HepG2 (cell line): Measurements from ENCODE around the gene LOXL3. TPM values are rescaled to one million over a fixed set of nuclear protein-coding genes. Genes with fewer than 3 reads are reported as not detected.
A peak's percentile ranks its signal among the peaks of the same experiment; 100 is the strongest.

Experiments used
- ATF2 ChIP-seq: sonication (generic); formaldehyde crosslinking; IDR thresholded peaks from 2 replicates; pipeline ENCODE4 v1.4.0; 2020; ENCODE audit warnings: missing genetic modification reagents
- GTF2F1 ChIP-seq: fragments of 150-350 bp; IDR thresholded peaks from 2 replicates; pipeline ENCODE4 v1.6.1; 2014; ENCODE audit warnings: low read length
- KDM6A ChIP-seq: IDR thresholded peaks from 2 replicates; pipeline ENCODE4 v1.6.1; 2016; ENCODE audit warnings: low read depth
- KMT2B ChIP-seq: IDR thresholded peaks from 2 replicates; pipeline ENCODE4 v1.6.1; 2016; ENCODE audit warnings: missing genetic modification reagents, missing compliant biosample characterization
- MTF2 ChIP-seq: sonication (generic); formaldehyde crosslinking; IDR thresholded peaks from 2 replicates; pipeline ENCODE4 v1.5.0; 2020; ENCODE audit warnings: missing genetic modification reagents, borderline replicate concordance
- NR2F2 ChIP-seq: IDR thresholded peaks from 2 replicates; pipeline ENCODE4 v1.6.1; 2012; ENCODE audit warnings: low read depth, inconsistent platforms, borderline replicate concordance
- PHF5A ChIP-seq: IDR thresholded peaks from one replicate; pipeline ENCODE4 v1.6.1; 2018; ENCODE audit warnings: low read depth, missing genetic modification reagents; ENCODE audit not compliant: unreplicated experiment
- PPARG ChIP-seq: conservative IDR thresholded peaks from 2 replicates; pipeline ENCODE4 v1.6.1; 2016; ENCODE audit warnings: missing biosample characterization, missing genetic modification reagents
- SOX5 ChIP-seq: IDR thresholded peaks from 2 replicates; pipeline ENCODE4 v1.6.1; 2016; ENCODE audit warnings: borderline replicate concordance
- TOE1 ChIP-seq: sonication (generic); formaldehyde crosslinking; IDR thresholded peaks from 2 replicates; pipeline ENCODE4 v1.4.0; 2020; ENCODE audit warnings: mild to moderate bottlenecking, missing genetic modification reagents
- ZFP41 ChIP-seq: sonication (generic); formaldehyde crosslinking; IDR thresholded peaks from 2 replicates; pipeline ENCODE4 v1.4.0; 2020; ENCODE audit warnings: mild to moderate bottlenecking, missing genetic modification reagents, borderline replicate concordance
- ZFY ChIP-seq: sonication (generic); formaldehyde crosslinking; IDR thresholded peaks from 2 replicates; pipeline ENCODE4 v1.4.0; 2020; ENCODE audit warnings: missing genetic modification reagents
- ZKSCAN1 ChIP-seq: fragments of 150-350 bp; IDR thresholded peaks from 2 replicates; pipeline ENCODE4 v1.6.1; 2014; ENCODE audit warnings: low read length
- ZNF121 ChIP-seq: sonication (generic); formaldehyde crosslinking; IDR thresholded peaks from 2 replicates; pipeline ENCODE4 v1.5.0; 2020; ENCODE audit warnings: mild to moderate bottlenecking, missing genetic modification reagents
- ZNF143 ChIP-seq: sonication (generic); formaldehyde crosslinking; IDR thresholded peaks from 2 replicates; pipeline ENCODE4 v1.4.0; 2020; ENCODE audit warnings: missing genetic modification reagents
- ZNF30 ChIP-seq: sonication (generic); formaldehyde crosslinking; IDR thresholded peaks from 2 replicates; pipeline ENCODE4 v1.5.0; 2020; ENCODE audit warnings: mild to moderate bottlenecking, missing genetic modification reagents
- ZNF589 ChIP-seq: sonication (generic); formaldehyde crosslinking; conservative IDR thresholded peaks from 2 replicates; pipeline ENCODE4 v1.8.0; 2022; ENCODE audit warnings: mild to moderate bottlenecking, moderate library complexity, missing genetic modification reagents
- ZNF891 ChIP-seq: sonication (generic); formaldehyde crosslinking; IDR thresholded peaks from 2 replicates; pipeline ENCODE4 v1.5.0; 2020; ENCODE audit warnings: mild to moderate bottlenecking, missing genetic modification reagents
- ZZZ3 ChIP-seq: sonication (generic); formaldehyde crosslinking; IDR thresholded peaks from 2 replicates; pipeline ENCODE4 v1.4.0; 2020; ENCODE audit warnings: missing genetic modification reagents, mild to moderate bottlenecking, borderline replicate concordance
- polyA plus RNA-seq, 8 experiments: library from polyadenylated mRNA; depleted of rRNA in 3 of 8; stranded (reverse) in 7 of 8; unstranded in 1 of 8; fragments of >200 nt; fragmentation: Illumina TruSeq in 4 of 8; extraction: Trizol in 4 of 8; gene quantifications; 2 replicates each; pipeline versions ENCODE4 v1.2.1 to v1.2.3, GENCODE V29; 2011 to 2016; ENCODE audit warnings: low read depth in 4 of 8, missing spikeins in 1 of 8, mixed read lengths in 1 of 8; ENCODE audit not compliant: insufficient read depth in 1 of 8
- total RNA-seq, 5 experiments: library from RNA; depleted of rRNA; stranded (reverse); fragments of >200 nt; fragmentation: Illumina TruSeq; extraction: Trizol; gene quantifications; 2 replicates each; pipeline ENCODE4 v1.2.3, GENCODE V29; 2016; ENCODE audit warnings: low read depth in 1 of 5
- TF ChIP-seq, protein P1 (sequence below): sonication (generic); formaldehyde crosslinking; IDR thresholded peaks from 2 replicates; pipeline ENCODE4 v1.4.0; 2020; ENCODE audit warnings: low read depth, missing genetic modification reagents
- TF ChIP-seq, protein P2 (sequence below): sonication (generic); formaldehyde crosslinking; IDR thresholded peaks from 2 replicates; pipeline ENCODE4 v1.4.0; 2020; ENCODE audit warnings: mild to moderate bottlenecking, missing genetic modification reagents
- TF ChIP-seq, protein P3 (sequence below): sonication (generic); formaldehyde crosslinking; IDR thresholded peaks from 2 replicates; pipeline ENCODE4 v1.4.0; 2020; ENCODE audit warnings: missing genetic modification reagents
- TF ChIP-seq, protein P4 (sequence below): sonication (generic); formaldehyde crosslinking; IDR thresholded peaks from 2 replicates; pipeline ENCODE4 v1.5.1; 2020; ENCODE audit warnings: mild to moderate bottlenecking, missing genetic modification reagents, borderline replicate concordance

LOXL3 gene
- total and polyA plus RNA-seq, 2 of the 13 experiments (the other 11 are each of a cell fraction or from before 2014, with no cell fraction given) = 0.55 to 6.5 TPM

DNA sequence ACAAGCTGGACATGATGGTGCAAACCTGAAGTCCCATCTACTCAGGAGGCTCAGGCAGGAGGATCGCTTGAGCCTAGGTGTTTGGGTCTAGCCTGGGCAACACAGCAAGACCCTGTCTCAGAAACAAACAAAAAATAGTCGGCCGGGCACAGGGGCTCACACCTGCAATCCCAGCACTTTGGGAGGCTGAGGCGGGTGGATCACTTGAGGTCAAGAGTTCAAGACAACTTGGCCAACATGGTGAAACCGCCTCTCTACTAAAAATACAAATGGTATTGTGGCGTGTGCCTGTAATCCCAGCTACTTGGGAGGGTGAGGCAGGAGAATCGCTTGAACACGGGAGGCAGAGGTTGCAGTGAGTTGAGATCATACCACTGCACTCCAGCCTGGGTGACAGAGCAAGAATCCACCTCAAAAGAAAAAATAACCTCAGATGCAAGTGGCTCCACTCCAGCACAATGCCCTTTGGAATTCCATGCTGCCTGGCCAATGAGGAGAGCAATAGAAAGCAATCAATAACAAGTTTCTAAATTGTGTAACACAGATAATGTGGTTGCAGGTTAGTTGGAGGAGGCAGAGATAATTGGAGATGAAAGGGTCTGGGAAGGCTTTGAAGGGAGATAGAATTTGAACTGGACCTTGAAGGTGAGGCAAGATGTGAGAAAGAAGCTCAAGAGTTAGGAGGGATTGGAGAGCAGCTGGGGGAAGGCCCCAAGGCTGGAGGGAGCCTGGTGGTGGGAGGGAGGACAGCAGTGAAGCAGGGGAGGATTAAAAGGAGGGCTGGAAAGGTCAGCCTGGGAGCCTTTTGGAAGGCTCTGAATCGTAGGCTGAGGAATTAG lies 64.9 kb downstream of the LOXL3 start (continued):
- TF ChIP-seq, protein P1, sequence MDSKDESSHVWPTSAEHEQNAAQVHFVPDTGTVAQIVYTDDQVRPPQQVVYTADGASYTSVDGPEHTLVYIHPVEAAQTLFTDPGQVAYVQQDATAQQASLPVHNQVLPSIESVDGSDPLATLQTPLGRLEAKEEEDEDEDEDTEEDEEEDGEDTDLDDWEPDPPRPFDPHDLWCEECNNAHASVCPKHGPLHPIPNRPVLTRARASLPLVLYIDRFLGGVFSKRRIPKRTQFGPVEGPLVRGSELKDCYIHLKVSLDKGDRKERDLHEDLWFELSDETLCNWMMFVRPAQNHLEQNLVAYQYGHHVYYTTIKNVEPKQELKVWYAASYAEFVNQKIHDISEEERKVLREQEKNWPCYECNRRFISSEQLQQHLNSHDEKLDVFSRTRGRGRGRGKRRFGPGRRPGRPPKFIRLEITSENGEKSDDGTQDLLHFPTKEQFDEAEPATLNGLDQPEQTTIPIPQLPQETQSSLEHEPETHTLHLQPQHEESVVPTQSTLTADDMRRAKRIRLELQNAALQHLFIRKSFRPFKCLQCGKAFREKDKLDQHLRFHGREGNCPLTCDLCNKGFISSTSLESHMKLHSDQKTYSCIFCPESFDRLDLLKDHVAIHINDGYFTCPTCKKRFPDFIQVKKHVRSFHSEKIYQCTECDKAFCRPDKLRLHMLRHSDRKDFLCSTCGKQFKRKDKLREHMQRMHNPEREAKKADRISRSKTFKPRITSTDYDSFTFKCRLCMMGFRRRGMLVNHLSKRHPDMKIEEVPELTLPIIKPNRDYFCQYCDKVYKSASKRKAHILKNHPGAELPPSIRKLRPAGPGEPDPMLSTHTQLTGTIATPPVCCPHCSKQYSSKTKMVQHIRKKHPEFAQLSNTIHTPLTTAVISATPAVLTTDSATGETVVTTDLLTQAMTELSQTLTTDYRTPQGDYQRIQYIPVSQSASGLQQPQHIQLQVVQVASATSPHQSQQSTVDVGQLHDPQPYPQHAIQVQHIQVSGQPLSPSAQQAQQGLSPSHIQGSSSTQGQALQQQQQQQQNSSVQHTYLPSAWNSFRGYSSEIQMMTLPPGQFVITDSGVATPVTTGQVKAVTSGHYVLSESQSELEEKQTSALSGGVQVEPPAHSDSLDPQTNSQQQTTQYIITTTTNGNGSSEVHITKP (CRISPR knock-in tag) = peak; percentile 96
- TF ChIP-seq GTF2F1 = no peak
- no peak for TF ChIP-seq ZZZ3 (CRISPR knock-in tag)
- TF ChIP-seq ZFY = 0 out of 2 replicates have a peak, but pooled peaks have one; percentile 5
- peak; percentile 70; the same call in 1 of the 2 replicates for TF ChIP-seq PPARG (CRISPR knock-in tag)
- TF ChIP-seq TOE1 (CRISPR knock-in tag) = peak; percentile 36
- TF ChIP-seq, protein P2, sequence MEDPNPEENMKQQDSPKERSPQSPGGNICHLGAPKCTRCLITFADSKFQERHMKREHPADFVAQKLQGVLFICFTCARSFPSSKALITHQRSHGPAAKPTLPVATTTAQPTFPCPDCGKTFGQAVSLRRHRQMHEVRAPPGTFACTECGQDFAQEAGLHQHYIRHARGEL (CRISPR knock-in tag) = no peak
- no peak for TF ChIP-seq ZNF143 (CRISPR knock-in tag)
- TF ChIP-seq ZFP41 (CRISPR knock-in tag) = no peak
- 0 out of 2 replicates have a peak, but pooled peaks have one; percentile 10 for TF ChIP-seq ZKSCAN1
- TF ChIP-seq NR2F2 = peak; percentile 91
- TF ChIP-seq, protein P3, sequence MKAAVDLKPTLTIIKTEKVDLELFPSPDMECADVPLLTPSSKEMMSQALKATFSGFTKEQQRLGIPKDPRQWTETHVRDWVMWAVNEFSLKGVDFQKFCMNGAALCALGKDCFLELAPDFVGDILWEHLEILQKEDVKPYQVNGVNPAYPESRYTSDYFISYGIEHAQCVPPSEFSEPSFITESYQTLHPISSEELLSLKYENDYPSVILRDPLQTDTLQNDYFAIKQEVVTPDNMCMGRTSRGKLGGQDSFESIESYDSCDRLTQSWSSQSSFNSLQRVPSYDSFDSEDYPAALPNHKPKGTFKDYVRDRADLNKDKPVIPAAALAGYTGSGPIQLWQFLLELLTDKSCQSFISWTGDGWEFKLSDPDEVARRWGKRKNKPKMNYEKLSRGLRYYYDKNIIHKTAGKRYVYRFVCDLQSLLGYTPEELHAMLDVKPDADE (CRISPR knock-in tag) = no peak
- no peak for TF ChIP-seq ZNF30 (CRISPR knock-in tag)
- peak; percentile 95; the same call in 1 of the 2 replicates for TF ChIP-seq ZNF589 (CRISPR knock-in tag)
- peak; percentile 96 for TF ChIP-seq ZNF121 (CRISPR knock-in tag)
- TF ChIP-seq ATF2 (CRISPR knock-in tag) = 0 out of 2 replicates have a peak, but pooled peaks have one; percentile 78
- TF ChIP-seq PHF5A = peak; percentile 62
- no peak for TF ChIP-seq ZNF891
- peak; percentile 86 for TF ChIP-seq KDM6A
- TF ChIP-seq MTF2 (CRISPR knock-in tag) = no peak
- TF ChIP-seq, protein P4, sequence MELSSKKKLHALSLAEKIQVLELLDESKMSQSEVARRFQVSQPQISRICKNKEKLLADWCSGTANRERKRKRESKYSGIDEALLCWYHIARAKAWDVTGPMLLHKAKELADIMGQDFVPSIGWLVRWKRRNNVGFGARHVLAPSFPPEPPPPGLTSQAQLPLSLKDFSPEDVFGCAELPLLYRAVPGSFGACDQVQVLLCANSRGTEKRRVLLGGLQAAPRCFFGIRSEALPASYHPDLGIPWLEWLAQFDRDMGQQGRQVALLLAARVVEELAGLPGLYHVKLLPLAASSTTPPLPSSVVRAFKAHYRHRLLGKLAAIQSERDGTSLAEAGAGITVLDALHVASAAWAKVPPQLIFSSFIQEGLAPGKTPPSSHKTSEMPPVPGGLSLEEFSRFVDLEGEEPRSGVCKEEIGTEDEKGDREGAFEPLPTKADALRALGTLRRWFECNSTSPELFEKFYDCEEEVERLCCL (CRISPR knock-in tag) = no peak
- TF ChIP-seq SOX5 (CRISPR knock-in tag) = peak; percentile 86
- peak; percentile 50; the same call in 1 of the 2 replicates for TF ChIP-seq KMT2B (CRISPR knock-in tag)
